Measurements from ENCODE around the gene FGFR3. TPM values are rescaled to one million over a fixed set of nuclear protein-coding genes. Genes with fewer than 3 reads are reported as not detected.

Gene FGFR3
- total RNA-seq, 1 donor from 2014 or later = 169 TPM

DNA sequence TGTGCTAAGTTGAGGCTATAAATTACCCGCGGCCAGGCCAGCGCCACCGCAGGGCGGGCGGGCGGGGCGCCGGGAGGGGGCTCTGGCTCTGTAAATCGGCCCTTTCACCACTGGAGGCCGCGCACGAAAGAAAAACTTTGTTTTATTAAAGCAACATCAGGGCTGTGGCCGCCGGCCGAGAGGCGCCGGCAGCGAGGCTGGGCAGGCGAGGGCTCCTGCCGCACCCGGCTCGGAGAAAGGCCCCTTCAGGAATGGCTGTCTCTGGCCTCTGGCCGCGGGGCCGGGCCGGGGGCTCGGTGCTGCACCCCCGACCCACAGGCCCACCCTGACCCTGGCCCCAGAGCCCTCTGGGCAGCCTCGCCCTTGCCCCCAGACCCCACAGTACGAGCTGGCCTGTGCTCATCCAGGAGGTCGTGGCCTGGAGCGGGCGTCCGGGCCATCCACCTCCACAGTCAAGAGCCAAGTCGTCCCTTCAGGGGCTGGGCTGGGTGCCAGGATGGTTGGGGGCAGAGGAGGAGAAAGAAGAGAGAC, 29.5 kb upstream of the FGFR3 start:
- no peaks in the 10 kb centered on the region for H3K36me3 Mint-ChIP-seq (ENCODE audit: insufficient read depth)
- no peaks in the 10 kb centered on the region for H3K27me3 Mint-ChIP-seq
- peaks cover 17% of the 10 kb centered on the region for H3K4me1 Mint-ChIP-seq (ENCODE audit: low read depth)
- H3K27ac Mint-ChIP-seq = no peak overlapping the region
- TF ChIP-seq, protein P1, sequence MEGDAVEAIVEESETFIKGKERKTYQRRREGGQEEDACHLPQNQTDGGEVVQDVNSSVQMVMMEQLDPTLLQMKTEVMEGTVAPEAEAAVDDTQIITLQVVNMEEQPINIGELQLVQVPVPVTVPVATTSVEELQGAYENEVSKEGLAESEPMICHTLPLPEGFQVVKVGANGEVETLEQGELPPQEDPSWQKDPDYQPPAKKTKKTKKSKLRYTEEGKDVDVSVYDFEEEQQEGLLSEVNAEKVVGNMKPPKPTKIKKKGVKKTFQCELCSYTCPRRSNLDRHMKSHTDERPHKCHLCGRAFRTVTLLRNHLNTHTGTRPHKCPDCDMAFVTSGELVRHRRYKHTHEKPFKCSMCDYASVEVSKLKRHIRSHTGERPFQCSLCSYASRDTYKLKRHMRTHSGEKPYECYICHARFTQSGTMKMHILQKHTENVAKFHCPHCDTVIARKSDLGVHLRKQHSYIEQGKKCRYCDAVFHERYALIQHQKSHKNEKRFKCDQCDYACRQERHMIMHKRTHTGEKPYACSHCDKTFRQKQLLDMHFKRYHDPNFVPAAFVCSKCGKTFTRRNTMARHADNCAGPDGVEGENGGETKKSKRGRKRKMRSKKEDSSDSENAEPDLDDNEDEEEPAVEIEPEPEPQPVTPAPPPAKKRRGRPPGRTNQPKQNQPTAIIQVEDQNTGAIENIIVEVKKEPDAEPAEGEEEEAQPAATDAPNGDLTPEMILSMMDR (IDR thresholded peaks at IDR 0.05; ENCODE audit: unreplicated experiment) = peak; percentile 29
- H3K9me3 Mint-ChIP-seq (ENCODE audit: low read depth) = no peaks in the 10 kb centered on the region
- H3K4me3 Mint-ChIP-seq (ENCODE audit: low read depth) = no peak overlapping the region
- DNase-seq (ENCODE audit: low spot score, unreplicated experiment) = no peak

DNA sequence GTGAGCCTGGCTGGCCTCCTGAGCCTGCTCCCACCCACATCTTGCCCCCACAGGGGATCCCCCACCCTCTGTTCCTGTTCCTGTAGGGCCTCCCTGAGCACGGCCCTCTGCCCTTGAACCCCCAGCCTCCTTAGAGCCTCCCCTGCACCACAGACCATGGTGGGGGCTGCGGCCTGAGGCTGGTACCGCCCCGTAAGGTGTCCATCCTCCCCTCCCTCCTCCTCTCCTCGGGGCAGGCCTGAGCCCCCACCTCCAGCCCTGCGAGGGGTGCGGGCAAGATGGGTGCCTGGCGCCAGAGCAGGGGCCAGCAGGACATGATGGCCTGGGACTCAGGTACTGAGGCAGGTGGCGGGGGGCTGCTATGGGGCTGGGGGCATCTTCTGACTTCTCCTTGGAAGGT, 28.4 kb upstream of the FGFR3 start:
- TF ChIP-seq, protein P1 (IDR thresholded peaks at IDR 0.05; ENCODE audit: unreplicated experiment) = no peak
- H3K4me3 Mint-ChIP-seq (ENCODE audit: low read depth) = no peak overlapping the region
- H3K9me3 Mint-ChIP-seq (ENCODE audit: low read depth) = no peaks in the 10 kb centered on the region
- peaks cover 20% of the 10 kb centered on the region for H3K4me1 Mint-ChIP-seq (ENCODE audit: low read depth)
- no peaks in the 10 kb centered on the region for H3K27me3 Mint-ChIP-seq
- no peaks in the 10 kb centered on the region for H3K36me3 Mint-ChIP-seq (ENCODE audit: insufficient read depth)
- H3K27ac Mint-ChIP-seq = no peak overlapping the region
- DNase-seq (ENCODE audit: low spot score, unreplicated experiment) = no peak

DNA sequence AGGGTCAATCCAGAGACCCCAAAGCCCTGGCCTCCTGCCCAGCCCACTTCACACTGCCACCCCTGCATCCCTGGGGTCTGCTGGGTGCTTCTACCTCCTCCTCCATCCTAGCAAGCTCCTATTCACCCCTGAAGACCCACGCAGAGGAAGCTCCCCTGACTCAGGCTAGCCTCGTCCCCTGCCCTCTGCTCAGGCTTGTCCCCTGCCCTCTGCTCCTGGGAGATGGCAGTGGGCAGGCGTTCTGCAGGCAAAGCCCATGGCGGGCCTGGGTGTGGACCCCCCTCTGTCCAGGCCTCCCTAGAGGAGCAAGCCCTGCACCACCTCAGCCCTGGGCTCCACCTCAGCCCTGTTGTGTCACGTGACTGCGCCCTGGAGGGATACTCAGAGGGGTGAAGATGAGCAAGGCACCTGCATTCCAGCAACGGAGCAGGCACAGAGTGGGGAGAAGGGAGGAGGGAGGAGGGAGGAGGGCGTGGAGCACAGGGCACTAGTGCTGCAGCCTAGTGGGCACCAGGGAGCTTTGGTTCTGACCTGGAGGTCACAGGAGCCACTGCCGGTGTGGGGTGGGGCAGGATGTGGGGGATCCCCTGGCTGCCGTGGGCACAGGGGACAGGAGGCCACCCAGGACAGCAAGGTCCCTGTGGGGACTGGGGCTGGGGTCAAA, 27.6 kb upstream of the FGFR3 start:
- Mint-ChIP-seq H3K27ac (no peak overlapping the region), H3K4me1 (ENCODE audit: low read depth) (peaks cover 17% of the 10 kb centered on the region), H3K9me3 (ENCODE audit: low read depth) (no peaks in the 10 kb centered on the region), H3K36me3 (ENCODE audit: insufficient read depth) (no peaks in the 10 kb centered on the region), H3K27me3 (no peaks in the 10 kb centered on the region), H3K4me3 (ENCODE audit: low read depth) (no peak overlapping the region)
- TF ChIP-seq, protein P1 (IDR thresholded peaks at IDR 0.05; ENCODE audit: unreplicated experiment) = no peak
- DNase-seq (ENCODE audit: low spot score, unreplicated experiment) = no peak

DNA sequence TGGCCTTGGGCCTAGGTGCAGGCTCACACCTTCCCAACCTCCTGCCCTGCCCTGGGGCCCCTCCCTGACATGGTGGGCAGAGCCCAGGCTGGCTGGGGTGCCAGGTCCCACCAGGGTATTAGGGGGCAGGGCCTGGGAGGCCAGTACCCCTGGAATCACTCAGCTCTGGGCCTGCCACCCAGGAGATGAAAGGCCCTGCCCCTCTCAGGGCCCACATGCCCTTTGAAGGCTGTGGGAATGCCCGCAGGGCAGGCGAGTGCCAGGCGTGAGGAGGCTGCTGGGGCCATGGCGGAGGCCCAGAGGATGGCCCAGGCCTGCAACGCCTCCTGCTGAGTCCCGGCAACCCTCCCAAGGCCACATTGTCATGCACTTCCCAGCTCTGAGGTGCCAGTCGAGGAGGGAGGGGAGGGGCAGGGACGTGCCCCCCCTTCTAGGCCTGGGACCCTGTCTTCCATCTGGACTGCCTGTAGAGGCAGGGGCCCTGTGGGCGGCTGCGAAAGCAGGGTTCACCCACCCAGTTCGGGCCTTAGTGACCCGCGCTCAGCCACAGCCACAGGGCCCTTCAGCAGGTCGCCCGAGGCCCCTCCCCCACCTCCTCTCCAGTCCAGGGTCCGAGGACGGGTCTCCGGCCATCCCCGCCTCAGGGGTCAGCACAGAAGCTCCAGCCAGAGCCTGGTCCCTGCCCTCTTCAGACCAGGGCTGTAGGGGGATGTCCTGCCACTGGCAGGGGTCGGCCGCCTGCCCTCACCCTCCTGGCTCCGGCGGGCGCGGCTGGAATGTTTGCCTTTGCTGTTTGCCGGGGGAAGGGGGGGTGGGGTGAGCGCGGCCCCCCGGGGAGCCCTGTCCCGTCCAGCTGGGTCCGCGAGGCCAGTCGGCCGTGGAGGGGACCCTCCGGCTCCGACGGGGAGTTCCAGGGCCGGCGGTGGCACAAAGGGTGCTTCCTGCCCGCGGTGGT, 26.7 kb upstream of the FGFR3 start:
- no peaks in the 10 kb centered on the region for H3K9me3 Mint-ChIP-seq (ENCODE audit: low read depth)
- TF ChIP-seq, protein P1 (IDR thresholded peaks at IDR 0.05; ENCODE audit: unreplicated experiment) = no peak
- no peak overlapping the region for H3K4me3 Mint-ChIP-seq (ENCODE audit: low read depth)
- no peaks in the 10 kb centered on the region for H3K36me3 Mint-ChIP-seq (ENCODE audit: insufficient read depth)
- H3K27ac Mint-ChIP-seq = no peak overlapping the region
- H3K27me3 Mint-ChIP-seq = no peaks in the 10 kb centered on the region
- DNase-seq (ENCODE audit: low spot score, unreplicated experiment) = no peak
- peaks cover 17% of the 10 kb centered on the region for H3K4me1 Mint-ChIP-seq (ENCODE audit: low read depth)

DNA sequence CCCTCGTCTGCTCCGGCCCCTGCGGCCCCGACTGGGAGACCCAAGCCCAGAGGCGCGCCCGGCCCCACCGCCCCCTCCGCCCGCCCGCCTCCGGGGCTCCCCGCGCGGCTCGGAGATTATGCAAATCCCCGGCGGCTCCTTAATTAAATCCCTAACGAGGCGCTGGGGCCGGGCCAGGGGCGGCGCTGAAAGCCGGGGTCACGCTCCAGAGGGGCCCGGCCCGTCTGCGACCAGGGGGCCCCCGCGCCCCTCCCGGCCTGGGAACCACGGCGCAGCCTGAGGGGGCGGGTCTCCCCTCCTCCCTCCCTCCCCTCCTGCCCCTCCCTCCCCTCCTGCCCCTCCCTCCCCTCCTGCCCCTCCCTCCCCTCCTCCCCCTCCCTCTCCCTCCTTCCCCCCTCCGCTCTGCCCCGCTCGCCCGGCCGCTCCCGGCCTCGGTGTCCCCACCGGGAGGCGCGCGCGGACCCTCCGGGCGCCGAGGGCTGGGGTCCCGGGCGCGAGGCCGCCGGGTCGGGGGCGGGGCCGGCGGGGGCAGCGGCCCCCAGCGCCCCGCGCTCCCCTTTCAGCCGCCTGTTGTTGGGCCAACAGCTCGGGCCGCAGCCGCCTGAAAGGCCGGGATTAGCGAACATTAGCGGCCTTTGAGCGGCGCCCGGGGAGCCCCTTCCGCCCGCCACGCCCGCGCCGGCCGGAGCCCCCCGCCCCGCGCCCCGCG, 25.9 kb upstream of the FGFR3 start:
- H3K9me3 Mint-ChIP-seq (ENCODE audit: low read depth) = no peaks in the 10 kb centered on the region
- H3K36me3 Mint-ChIP-seq (ENCODE audit: insufficient read depth) = no peaks in the 10 kb centered on the region
- TF ChIP-seq, protein P1 (IDR thresholded peaks at IDR 0.05; ENCODE audit: unreplicated experiment) = no peak
- DNase-seq (ENCODE audit: low spot score, unreplicated experiment) = peak; percentile 59
- H3K27me3 Mint-ChIP-seq = no peaks in the 10 kb centered on the region
- peaks cover 18% of the 10 kb centered on the region for H3K4me1 Mint-ChIP-seq (ENCODE audit: low read depth)
- H3K27ac Mint-ChIP-seq = no peak overlapping the region
- no peak overlapping the region for H3K4me3 Mint-ChIP-seq (ENCODE audit: low read depth)
